ENCODE results near the gene PSMC3. TPM values are rescaled to one million over a fixed set of nuclear protein-coding genes. Genes with fewer than 3 reads are reported as not detected.

PSMC3 gene
- 180 TPM for total RNA-seq
- long read RNA-seq, transcript PSMC3-212 (12 exons, 1,373 nt): major isoform, 299 of 337 reads
- long read RNA-seq, partial matches to known transcripts: 21 of 337 reads
- long read RNA-seq, other reads (novel, unspliced or antisense): 17 of 337 reads

DNA sequence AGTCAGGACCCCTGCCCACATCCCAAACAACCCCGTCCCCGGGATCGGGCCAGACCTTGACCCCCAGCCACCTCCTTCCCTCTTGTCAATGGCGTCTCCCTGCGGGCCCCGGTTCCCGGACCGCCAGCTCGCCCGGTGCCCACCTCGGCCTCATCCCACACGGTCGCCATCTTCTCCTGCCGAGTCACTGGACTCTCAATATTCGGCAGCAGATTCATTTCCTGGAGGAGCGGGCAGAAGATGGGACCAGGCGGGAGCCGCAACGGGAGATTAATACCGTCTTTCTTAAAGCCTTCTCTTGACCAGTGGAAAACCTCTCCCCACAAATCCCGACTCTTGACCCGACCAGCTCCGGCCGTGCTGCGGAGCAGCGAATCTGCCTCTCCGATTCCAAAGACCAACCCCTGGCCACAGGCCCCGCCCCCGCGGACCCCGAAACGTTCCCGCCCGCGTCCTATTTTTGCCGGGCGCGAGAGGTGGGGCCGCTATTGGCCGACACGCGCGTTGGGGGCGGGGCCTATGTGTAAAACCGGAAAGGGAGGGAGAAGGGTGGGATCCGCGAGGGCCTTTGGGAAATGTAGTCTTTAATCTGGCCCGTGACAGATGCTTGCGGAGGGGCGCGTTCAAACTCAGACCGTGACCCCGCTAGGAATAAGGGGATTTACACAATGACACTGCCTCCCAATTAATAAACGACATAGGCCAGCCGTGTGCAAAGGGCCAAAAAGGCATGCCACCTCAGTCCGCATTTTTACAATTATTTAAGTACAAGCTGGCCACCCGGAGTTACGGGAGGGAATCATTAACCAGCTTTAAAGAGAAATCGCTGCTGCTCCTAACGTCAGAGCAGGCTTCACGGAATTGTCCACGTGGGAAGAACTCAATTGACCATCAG lies at the start of gene PSMC3:
Gene PSMC3 (minus strand): TSS at position 378 of the 895 bp plus-strand sequence. CDS start 160 bp downstream, at position 218.
- peak; percentile 99 for DNase-seq
- intact Hi-C loops (cut with micrococcal nuclease): no loop called here
- ATAC-seq: peak; percentile 97

DNA sequence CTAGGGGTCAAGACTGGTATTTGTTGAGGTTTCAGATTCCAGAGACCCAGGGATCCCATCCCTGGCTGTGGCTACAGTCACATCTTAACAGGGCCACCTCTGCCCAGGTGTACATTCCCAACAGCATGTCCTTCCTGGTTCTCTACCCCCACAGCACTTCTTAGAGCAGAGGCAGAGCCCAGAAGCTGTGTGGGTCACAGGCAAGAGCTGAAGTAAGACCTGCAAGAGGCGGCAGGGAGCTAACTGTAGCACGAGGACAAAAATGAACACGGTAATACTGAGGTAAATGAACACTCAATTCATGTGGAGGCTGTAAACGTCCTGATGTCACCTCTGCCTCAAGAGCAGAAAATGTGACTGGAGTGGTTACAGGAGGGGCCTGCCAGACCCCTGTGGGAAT lies 44.4 kb upstream of the PSMC3 start:
- intact Hi-C loops (cut with micrococcal nuclease): no loop called here
- ATAC-seq: no peak

DNA sequence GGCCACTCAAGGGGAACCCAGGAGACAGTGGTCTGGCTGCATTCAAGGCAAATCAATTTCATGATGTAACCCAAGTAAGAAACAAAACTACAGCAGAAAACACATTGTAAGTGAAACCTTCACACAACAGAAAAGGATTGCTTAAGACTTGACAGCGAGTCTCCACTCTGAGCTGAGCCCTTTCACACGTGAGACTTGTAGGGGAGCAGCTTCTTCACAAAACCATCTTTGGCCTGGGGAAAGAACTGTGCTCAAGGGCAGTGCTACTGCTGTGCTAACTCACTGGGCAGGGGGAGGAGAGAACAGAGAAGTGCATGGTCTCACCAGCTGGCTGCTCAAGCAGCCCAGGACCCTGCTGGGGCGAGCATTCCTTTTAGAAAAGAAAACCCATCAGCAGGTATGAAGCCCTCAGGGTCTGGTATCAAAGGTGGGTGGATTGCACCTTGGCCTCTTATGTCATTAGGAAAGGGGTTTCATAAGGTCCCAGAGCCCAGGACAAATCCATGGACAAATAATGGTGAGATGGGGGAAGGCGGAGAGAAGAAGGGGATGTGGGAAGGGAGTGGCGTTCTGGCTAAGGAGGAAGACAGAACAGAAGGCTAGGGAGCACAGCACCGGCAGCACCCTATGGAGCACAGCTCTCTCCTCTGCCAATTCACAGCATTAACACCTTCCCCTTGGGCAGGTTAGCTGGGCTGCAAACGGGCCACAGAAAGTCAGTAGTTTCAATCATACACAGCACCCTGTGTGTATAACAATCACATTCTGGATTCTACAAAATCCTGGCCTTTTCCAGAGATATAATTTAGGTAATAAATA lies 43.3 kb upstream of the PSMC3 start:
- ATAC-seq (no peak), DNase-seq (no peak)
- intact Hi-C loops (cut with micrococcal nuclease): no loop called here

More for the DNA sequence above, 44.4 kb upstream of the PSMC3 start:
- DNase-seq: no peak

DNA sequence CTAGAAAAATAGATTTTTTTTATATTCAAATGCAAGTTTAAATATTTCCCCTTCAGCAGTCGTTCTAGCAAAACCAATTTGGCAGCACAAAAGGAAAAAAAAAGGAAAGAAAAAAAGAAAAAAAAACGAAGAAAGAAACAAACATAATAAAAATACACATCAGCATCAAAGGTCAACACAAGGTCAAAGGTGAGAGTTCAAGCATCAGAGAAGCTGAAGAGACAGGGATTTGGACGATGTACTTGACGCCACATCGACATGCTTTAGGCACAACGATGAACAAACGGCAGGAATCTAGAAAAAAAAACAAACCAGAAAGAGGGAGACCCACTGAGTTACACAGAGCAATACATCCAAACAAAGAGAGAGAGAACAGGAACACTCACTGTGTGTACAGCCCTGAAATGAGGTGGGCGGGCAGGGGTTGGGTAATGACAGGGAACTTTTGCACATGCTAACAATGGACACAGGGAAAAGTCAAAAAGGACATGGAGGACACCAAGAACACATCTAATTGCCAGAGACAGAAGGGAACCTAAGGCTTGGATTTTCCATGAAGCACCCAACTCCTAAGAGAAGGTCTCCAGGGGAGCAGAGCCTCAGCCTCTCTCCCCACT lies 42.5 kb upstream of the PSMC3 start:
- intact Hi-C loops (cut with micrococcal nuclease): no loop called here
- ATAC-seq (peak; percentile 6), DNase-seq (no peak)

DNA sequence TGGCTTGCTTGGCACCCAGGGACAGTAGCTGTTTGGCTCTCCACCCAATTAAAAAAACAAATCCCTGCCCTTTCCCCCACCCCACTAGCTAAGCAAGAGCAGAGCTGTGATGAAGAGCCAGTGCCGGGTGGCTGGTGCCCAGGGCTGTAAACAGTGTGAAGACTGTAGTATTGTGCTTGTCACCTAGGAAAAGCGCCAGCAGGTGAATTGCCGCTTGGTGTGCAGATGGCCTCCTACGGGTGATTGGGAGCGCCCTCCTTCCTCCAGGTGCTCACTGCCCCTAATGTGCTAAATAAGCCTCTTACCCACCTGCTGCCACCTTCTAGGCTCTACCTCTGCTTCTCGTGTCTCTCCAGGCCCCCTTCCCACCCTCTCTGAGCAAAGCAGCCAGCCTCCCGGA lies 41.1 kb upstream of the PSMC3 start:
- DNase-seq: no peak
- intact Hi-C loops (cut with micrococcal nuclease): no loop called here
- peak; percentile 5 for ATAC-seq

DNA sequence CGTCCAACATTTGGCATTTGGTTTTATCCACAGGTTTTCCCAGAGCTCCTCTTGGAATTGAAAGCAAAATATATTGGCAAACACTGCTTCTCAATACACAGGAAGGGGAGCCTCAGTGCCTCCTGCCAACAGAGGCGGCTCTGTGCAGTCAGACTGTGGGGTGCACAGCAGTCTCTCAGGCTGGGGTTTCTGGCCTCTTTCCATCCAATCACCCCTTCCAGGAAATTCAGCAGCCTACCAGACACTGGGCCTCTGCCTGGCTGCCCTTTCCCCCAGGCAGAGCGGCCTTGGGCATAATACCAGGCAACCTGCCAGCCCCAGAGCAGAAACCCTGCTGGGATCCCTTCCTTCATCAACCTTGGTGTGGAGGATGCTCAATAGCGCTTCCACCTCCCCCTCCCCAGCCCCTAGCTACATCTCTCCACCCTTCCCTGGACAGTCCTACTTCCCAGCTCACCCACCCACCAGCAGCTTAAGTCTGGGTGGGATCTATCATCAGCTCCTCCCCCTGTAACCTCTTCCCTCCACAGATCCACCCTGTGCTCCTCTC lies 40.5 kb upstream of the PSMC3 start:
- DNase-seq (peak; percentile 61), ATAC-seq (peak; percentile 59)

DNA sequence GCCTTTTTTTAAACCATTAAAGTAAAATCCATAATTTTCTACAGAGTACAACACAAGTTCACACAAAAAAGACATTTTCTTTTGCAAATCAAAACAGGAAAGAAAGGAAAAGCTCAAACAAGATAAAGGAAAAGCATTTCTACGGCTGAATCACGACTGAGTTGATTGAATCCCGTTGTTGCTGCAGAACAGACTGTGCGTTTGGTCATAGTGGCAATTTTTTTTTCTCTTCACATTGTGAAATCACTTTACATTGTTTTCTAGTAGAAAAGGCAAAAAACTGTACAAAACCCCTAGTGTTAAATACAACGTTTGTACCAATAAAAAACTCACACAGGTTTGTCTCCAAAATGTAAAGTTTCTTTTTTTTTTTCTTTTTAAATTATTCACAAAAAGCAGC lies 40.0 kb upstream of the PSMC3 start:
- ATAC-seq (no peak), DNase-seq (no peak)
- intact Hi-C loops (cut with micrococcal nuclease): no loop called here

More for the DNA sequence above, 40.5 kb upstream of the PSMC3 start:
- intact Hi-C loops (cut with micrococcal nuclease): no loop called here

DNA sequence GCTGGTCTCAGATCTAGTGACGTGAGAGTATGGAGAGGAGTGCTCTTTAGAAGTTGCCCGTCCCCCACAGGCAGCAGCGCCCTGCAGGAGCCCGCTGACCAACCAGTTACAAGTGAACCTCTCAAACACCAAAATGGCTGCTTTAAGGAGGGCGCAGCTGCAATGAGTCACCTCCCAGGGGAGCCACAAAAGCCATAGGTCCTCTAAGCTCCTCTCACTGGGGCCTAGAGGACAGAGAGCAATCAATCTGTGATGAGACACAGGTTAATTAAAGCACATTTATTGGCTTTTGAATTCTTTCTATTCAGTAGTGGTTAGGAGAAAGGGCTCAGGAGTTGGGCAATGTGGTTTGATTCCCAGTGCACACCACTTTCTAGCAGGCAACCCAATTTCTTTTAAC lies 38.2 kb upstream of the PSMC3 start:
- intact Hi-C loops (cut with micrococcal nuclease): no loop called here

DNA sequence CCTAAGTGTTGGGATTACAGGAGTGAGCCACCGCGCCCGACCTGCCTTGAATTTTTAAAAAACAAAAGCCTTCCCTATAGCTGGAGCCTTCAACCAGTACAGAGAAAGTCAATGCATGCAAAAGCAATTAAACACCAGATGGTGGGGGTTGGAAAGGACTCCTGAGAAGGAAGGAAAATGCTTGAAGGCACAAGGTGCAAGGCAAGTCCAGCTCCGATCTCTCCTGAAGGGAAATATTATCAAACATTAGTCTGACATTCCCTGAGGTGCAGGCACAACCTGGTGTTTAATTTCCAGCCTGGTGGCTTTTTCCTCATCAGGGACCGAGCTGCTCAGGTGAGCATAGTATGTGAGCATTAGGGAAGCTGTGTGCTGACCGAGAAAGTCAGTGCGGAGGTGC lies 35.6 kb upstream of the PSMC3 start:
- intact Hi-C loops (cut with micrococcal nuclease): no loop called here

More for the DNA sequence above, 38.2 kb upstream of the PSMC3 start:
- ATAC-seq (no peak), DNase-seq (no peak)

DNA sequence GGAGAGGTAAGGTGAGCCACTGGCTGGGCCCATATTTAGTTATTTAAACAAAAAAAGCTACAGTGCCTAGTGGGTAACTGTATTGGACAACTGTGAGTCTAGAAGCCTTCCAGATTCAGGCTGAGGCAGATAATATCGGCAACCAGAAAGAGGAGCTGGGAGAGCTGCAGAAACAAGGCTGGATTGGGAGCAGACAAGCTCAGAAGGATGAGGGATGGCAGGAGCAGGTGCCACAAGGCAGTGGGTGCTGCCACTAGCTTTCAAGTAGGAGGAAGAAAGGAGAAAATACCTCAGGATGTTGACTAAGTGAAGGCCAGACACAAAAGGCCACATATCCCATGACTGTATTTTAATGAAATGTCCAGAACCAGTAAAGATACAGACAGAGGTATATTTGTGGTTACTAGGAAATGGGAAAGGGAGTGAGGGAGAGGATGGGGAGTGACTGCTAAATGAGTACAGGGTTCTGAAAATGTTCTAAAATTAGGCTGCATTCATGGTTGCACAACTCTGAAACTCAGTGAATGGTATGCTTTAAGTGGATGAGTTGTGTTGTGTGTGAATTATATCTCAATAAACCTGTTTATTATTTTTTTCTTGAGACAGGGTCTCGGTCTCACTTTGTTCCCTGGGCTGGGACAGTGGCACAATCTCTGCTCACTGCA lies 34.5 kb upstream of the PSMC3 start:
- intact Hi-C loops (cut with micrococcal nuclease): no loop called here
- DNase-seq: no peak
- ATAC-seq: no peak

More for the DNA sequence above, 35.6 kb upstream of the PSMC3 start:
- DNase-seq: no peak
- no peak for ATAC-seq

DNA sequence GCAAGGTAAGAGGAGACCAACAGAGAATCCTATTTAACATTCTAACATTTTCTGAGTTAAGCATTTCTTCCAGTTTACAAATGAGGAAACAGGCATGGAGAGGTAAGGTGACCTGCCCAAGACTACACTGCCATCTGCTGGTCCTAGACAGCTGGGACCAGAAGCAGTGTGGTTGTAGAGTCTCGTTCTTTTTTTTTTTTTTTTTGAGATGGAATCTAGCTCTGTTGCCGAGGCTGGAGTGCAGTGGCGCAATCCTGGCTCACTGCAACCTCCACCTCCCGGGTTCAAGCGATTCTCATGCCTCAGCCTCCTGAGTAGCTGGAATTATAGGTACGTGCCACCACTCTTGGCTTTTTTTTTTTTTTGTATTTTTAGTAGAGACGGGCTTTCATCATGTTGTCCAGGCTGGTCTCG lies 28.0 kb upstream of the PSMC3 start:
- intact Hi-C loops (cut with micrococcal nuclease): loop anchor here (10.0 kb wide), 1 partner anchor 79 kb away; the partner anchor contains the start of gene SPI1
- DNase-seq (peak; percentile 65), ATAC-seq (peak; percentile 90)

DNA sequence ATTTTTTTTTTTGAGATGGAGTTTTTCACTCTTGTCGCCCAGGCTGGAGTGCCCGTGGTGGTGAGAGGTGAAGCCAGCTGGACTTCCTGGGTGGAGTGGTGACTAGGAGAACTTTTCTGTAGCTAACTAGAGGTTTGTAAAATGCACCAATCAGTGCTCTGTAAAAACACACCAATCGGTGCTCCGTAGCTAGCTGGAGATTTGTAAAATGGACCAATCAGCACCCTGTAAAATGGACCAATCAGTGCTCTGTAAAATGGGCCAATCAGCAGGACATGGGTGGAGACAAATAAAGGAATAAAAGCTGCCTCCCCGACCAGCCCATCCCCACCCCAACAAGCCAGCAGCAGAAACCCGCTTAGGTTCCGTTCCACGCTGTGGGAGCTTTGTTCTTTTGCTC lies 27.1 kb upstream of the PSMC3 start:
- intact Hi-C loops (cut with micrococcal nuclease): loop anchor here (10.0 kb wide), 1 partner anchor 79 kb away; the partner anchor contains the start of gene SPI1
- DNase-seq: no peak
- no peak for ATAC-seq

DNA sequence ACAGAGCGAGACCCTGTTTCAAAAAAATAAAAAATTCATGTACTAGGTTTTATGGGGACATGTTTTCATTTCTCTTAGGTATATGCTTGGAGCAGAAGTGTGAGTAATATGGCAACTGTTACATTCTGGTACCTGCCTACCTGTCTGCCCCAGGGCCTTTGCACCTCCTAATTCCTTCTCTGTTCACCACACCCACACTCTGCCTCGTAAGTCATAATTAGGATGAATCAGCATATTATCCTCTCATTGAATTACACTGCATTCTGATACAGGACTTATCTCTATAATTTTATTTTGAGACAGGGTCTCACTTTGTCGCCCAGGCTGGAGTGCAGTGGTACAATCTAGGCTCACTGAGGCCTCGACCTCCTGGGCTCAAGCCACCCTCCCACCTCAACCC lies 25.8 kb upstream of the PSMC3 start:
- DNase-seq (no peak), ATAC-seq (no peak)
- intact Hi-C loops (cut with micrococcal nuclease): loop anchor here (10.0 kb wide), 1 partner anchor 77 kb away; the partner anchor contains the start of gene SPI1

DNA sequence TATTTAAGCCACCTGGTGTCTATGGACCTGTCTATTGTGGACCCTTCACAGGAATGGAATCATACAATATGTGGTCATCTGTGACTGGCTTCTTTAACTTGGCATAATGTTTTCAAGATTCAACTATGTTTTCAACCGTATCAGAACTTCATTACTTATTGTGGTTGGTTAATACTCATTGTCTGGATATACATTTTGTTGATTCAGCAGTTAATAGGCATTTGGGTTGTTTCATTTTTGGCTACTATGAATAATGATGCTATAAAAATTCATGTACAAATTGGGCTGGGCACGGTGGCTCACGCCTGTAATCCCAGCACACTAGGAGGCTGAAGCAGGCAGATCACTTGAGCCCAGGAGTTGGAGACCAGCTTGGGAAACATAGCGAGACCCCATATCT lies 25.2 kb upstream of the PSMC3 start:
- no peak for DNase-seq
- ATAC-seq: no peak
- intact Hi-C loops (cut with micrococcal nuclease): loop anchor here (10.0 kb wide), 1 partner anchor 77 kb away; the partner anchor contains the start of gene SPI1

DNA sequence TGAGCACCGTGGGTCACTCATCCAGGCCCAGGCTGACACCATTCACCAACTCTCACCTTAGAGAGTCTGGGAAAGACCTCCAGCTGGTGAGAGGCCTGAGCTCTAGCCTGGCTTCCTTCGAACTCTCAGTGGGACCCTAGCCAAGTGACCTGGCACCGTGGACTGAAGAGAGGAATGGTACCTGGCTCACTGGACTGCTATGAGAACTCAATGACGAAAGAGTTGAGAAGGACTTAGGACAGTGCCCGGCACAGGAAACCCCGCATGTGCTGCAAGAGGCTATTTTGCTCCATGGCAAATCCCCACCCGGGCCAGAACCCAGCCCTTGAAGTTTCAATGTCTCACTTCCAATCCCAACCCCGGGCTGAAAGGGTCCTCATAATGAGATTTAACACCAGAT lies 23.3 kb upstream of the PSMC3 start:
- ATAC-seq: no peak

DNA sequence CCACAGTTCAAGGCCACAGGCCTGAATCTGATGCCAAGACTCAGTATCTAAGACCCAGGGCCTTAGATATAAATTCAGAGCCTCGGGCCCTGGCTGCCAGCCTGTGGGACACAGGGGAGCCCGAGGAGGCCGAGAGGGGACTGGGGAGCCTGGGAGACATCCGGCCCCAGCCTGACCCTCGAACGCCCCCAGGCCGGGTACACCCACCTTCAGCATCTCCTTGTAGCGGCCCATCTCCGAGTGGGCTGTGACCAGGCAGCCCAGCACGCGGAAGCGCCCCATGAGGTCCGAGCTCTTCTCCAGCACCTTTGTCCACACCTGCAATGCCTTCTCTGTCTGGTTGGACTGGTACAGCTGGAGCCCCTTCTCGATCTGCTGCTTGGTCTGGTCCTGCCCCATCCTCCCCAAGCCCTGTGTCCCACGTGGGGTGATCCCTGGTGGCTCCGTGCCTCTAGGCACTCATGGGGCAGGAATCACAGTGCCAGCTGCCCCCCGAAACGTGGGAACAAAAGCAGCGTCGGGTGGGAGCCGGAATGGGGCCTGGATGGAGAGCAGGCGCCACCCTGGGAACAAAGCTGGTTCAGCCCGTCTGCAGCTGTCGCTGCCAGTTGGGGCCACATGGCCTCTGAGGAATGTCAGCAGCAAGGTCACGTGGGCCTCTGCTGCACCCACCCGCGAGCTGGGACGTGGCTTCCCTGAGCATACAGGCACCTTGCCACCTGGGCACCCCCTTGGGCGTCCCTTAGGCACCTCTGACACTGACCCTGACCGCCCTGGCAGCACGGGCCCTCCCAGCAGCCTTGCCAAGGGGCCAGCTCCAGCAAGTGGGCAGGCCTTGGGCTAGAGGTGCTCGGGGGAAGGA lies 22.6 kb upstream of the PSMC3 start, which contains the start of gene RAPSN:
Gene RAPSN (minus strand): TSS at position 571 of the 862 bp plus-strand sequence. CDS start 172 bp downstream, at position 399.
- peak; percentile 55 for DNase-seq
- ATAC-seq: peak; percentile 78
- intact Hi-C loops (cut with micrococcal nuclease): no loop called here

More for the DNA sequence above, 23.3 kb upstream of the PSMC3 start:
- DNase-seq: no peak
- intact Hi-C loops (cut with micrococcal nuclease): no loop called here

DNA sequence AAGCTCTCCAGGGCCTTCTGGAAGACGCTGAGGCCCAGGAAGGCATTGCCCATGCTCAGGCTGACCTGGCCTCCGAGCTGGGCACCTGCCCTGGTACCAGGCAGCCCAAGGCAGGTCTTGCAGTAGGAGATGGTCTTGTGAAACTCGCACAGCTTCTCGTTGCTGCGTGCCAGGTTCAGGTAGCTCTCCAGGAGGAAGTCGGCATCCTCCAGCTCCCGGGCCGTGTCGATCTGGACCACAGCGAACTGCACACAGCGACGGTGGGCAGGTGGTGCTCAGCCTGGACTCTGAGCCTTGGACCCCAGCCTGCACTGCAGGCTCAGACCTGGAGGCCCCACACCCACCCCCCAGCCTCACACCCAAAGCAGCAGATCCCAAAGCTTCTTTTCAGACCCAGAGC lies 21.7 kb upstream of the PSMC3 start:
- intact Hi-C loops (cut with micrococcal nuclease): no loop called here
- ATAC-seq: no peak
- no peak for DNase-seq

Data from left ventricle myocardium superior (tissue), 1 donor.